VCaP (cell line): ENCODE measurements around the gene MTTP.

Experiments used
- H3K27ac ChIP-seq: fragments of 450-650 bp; 2 replicates; pipeline ENCODE4 v1.5.1; 2017
- TF ChIP-seq, protein P1 (sequence below): fragments of 450-650 bp; conservative IDR thresholded peaks from 2 replicates; pipeline ENCODE4 v1.5.1; 2017; ENCODE audit warnings: mild to moderate bottlenecking, moderate library complexity

MTTP gene

GRCh38 chr4:99669084-99669483, 94.5 kb downstream of the MTTP start:
- TF ChIP-seq, protein P1, sequence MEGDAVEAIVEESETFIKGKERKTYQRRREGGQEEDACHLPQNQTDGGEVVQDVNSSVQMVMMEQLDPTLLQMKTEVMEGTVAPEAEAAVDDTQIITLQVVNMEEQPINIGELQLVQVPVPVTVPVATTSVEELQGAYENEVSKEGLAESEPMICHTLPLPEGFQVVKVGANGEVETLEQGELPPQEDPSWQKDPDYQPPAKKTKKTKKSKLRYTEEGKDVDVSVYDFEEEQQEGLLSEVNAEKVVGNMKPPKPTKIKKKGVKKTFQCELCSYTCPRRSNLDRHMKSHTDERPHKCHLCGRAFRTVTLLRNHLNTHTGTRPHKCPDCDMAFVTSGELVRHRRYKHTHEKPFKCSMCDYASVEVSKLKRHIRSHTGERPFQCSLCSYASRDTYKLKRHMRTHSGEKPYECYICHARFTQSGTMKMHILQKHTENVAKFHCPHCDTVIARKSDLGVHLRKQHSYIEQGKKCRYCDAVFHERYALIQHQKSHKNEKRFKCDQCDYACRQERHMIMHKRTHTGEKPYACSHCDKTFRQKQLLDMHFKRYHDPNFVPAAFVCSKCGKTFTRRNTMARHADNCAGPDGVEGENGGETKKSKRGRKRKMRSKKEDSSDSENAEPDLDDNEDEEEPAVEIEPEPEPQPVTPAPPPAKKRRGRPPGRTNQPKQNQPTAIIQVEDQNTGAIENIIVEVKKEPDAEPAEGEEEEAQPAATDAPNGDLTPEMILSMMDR, result no peak
- H3K27ac ChIP-seq, result no peak overlapping the region

DNA sequence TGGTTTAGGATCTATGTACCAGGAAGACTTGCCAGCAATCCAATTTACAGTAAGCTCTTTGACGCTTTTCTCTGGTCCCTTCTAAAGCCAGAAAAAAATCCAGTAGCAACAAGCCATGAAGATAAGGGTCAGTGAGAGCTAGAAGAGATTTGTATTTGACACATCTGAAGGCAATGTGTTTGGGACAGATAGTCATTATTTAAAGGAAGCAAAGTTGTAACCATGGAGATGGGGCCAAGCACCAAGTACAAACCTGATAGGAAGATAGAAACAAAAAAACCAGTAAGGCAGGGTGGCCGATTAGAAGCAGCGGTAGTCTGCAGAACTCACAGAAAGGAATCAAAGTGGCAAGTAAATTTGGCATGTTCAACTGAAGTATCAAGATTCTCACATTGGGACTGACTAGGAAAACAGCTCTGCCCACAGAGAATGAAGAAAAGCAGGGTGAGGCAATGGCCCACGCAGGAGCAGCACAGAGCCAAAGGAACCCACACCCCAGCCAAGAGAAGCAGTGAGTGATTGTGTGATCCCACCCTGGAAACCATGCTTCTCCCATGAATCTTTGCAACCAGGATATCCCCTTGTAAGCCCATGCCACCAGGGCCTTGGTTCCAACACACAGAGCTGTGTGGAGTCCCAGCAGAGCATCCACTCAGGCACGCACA, 95.9 kb downstream of the MTTP start:
- TF ChIP-seq, protein P1, result no peak

More for the DNA sequence above, 95.9 kb downstream of the MTTP start:
- no peak overlapping the region for H3K27ac ChIP-seq
